ENCODE data around the gene ERGIC1.

ERGIC1 gene

GRCh38 chr5:172841256-172841655, 7.2 kb downstream of the ERGIC1 start:
- Histone ChIP-seq H3K79me2 (ENCODE audit: insufficient read depth, low read depth) (peaks cover 78% of the 10 kb centered on the region), H4K20me1 (ENCODE audit: insufficient read depth) (no peaks in the 10 kb centered on the region), H3K27me3 (ENCODE audit: insufficient read depth, low read depth) (no peaks in the 10 kb centered on the region), H2AFZ (ENCODE audit: low read depth) (no peak overlapping the region), H3K36me3 (ENCODE audit: insufficient read depth) (no peaks in the 10 kb centered on the region), H3K4me2 (no peak overlapping the region), H3K4me1 (ENCODE audit: low read depth, poor library complexity, severe bottlenecking) (peaks cover 23% of the 10 kb centered on the region), H3K4me3 (IDR thresholded peaks at IDR 0.05; ENCODE audit: insufficient read depth, low read depth, low read length) (no peak overlapping the region), H3K9ac (no peak overlapping the region), H3K27ac (no peak overlapping the region)
- no peak for TF ChIP-seq CTCF (conservative IDR thresholded peaks at IDR 0.05; ENCODE audit: low read depth, low read length)

DNA sequence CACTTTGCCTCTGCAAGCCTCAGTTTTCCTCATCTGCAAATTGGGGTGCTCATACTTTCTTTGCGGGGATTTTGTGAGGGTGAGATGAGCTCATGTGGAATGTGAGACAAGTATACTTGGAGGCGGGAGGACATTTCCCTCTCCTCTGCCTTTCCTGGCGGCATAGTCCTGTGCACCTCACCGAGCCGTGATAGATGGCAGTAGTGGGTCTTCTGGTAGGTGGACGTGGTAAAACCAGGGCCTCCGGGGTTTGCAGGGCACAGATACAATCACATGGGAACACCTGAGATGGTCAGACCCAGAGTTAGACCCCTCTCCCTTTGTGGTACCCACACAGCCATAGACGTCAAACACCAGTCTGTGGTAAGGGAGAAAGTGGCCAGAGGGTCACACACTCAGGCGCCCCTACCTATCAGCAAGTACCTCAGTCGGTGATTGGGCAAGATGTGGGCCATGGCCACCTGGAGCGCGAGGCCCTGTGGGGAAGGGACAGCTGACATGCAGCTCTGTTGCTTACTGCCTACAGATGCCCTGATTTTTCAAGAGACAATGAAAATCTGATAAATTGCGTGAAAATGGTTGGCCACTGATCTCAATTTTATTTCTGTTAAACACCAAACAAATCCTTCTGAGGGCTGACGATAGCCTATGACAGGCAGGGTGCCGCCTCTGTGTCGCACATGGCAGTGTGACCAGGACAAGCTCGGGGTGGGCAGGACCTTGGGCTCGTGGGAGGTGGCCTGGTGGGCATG, 9.9 kb downstream of the ERGIC1 start:
- H3K79me2 ChIP-seq (ENCODE audit: insufficient read depth, low read depth): peaks cover 76% of the 10 kb centered on the region

GRCh38 chr5:172844577-172844838, 10.5 kb downstream of the ERGIC1 start:
- Histone ChIP-seq H3K4me1 (ENCODE audit: low read depth, poor library complexity, severe bottlenecking) (no peaks in the 10 kb centered on the region), H3K79me2 (ENCODE audit: insufficient read depth, low read depth) (peaks cover 80% of the 10 kb centered on the region), H3K27ac (no peak overlapping the region), H2AFZ (ENCODE audit: low read depth) (no peak overlapping the region), H3K4me2 (no peak overlapping the region), H3K9ac (no peak overlapping the region), H3K4me3 (IDR thresholded peaks at IDR 0.05; ENCODE audit: insufficient read depth, low read depth, low read length) (no peak overlapping the region), H4K20me1 (ENCODE audit: insufficient read depth) (no peaks in the 10 kb centered on the region), H3K27me3 (ENCODE audit: insufficient read depth, low read depth) (no peaks in the 10 kb centered on the region), H3K36me3 (ENCODE audit: insufficient read depth) (no peaks in the 10 kb centered on the region)
- TF ChIP-seq CTCF (conservative IDR thresholded peaks at IDR 0.05; ENCODE audit: low read depth, low read length): no peak

More for the DNA sequence above, 9.9 kb downstream of the ERGIC1 start:
- H3K4me3 ChIP-seq (IDR thresholded peaks at IDR 0.05; ENCODE audit: insufficient read depth, low read depth, low read length): no peak overlapping the region
- H3K4me1 ChIP-seq (ENCODE audit: low read depth, poor library complexity, severe bottlenecking): no peaks in the 10 kb centered on the region
- no peak overlapping the region for H2AFZ ChIP-seq (ENCODE audit: low read depth)
- no peak for TF ChIP-seq CTCF (conservative IDR thresholded peaks at IDR 0.05; ENCODE audit: low read depth, low read length)
- H3K27me3 ChIP-seq (ENCODE audit: insufficient read depth, low read depth): no peaks in the 10 kb centered on the region
- no peak overlapping the region for H3K27ac ChIP-seq
- no peaks in the 10 kb centered on the region for H4K20me1 ChIP-seq (ENCODE audit: insufficient read depth)
- no peaks in the 10 kb centered on the region for H3K36me3 ChIP-seq (ENCODE audit: insufficient read depth)
- H3K4me2 ChIP-seq: no peak overlapping the region
- no peak overlapping the region for H3K9ac ChIP-seq

DNA sequence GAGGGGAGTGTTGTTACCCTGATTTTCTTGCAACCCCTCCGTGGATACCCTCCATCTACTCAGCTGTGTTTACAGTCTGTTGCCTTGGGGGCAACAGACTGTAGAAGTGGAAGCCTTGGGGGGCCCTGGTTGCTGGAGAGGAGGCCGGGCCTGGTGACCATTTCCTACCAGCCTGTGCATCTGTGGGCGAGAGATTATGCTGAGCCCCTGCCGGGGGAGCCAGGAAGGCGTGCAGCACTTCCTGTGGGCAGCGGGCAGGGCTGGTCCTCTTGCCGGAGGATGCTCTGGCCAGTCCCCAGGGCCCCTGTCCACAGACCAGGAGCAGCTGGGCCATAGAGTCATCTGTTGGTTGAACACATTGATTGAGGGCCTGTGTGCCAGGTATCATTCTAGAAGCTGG, 11.1 kb downstream of the ERGIC1 start:
- H4K20me1 ChIP-seq (ENCODE audit: insufficient read depth): no peaks in the 10 kb centered on the region
- H3K4me3 ChIP-seq (IDR thresholded peaks at IDR 0.05; ENCODE audit: insufficient read depth, low read depth, low read length): no peak overlapping the region
- no peak for TF ChIP-seq CTCF (conservative IDR thresholded peaks at IDR 0.05; ENCODE audit: low read depth, low read length)
- no peak overlapping the region for H3K9ac ChIP-seq
- no peaks in the 10 kb centered on the region for H3K4me1 ChIP-seq (ENCODE audit: low read depth, poor library complexity, severe bottlenecking)
- H3K27me3 ChIP-seq (ENCODE audit: insufficient read depth, low read depth): no peaks in the 10 kb centered on the region
- H2AFZ ChIP-seq (ENCODE audit: low read depth): no peak overlapping the region
- peaks cover 84% of the 10 kb centered on the region for H3K79me2 ChIP-seq (ENCODE audit: insufficient read depth, low read depth)
- no peaks in the 10 kb centered on the region for H3K36me3 ChIP-seq (ENCODE audit: insufficient read depth)
- no peak overlapping the region for H3K4me2 ChIP-seq
- H3K27ac ChIP-seq: no peak overlapping the region

Data from KMS-11 (cell line).